Left colon (tissue), 2 donors: ENCODE results near the gene MOK. TPM values are rescaled to one million over a fixed set of nuclear protein-coding genes. Genes with fewer than 3 reads are reported as not detected.

Experiments
- ATAC-seq: fragments of 200-7000 bp; cut with Tn5 transposase; one replicate; pipeline ENCODE4 v1.9.1; 2020; ENCODE audit warnings: mild to moderate bottlenecking, moderate library complexity
- DNase-seq, 2 donors: peaks; one replicate each; pipeline ENCODE4 v3.0.0-alpha.2; 2020
- intact Hi-C, 2 donors: fragments of 100-400 bp; cut with DNase I in 1 of 2; cut with micrococcal nuclease in 1 of 2; formaldehyde crosslinking; loops; one replicate each; pipeline versions ENCODE4 v1.11.2 to v1.14.0; 2022; cut with DNase I, micrococcal nuclease
- total RNA-seq, 2 donors: library from RNA; stranded (reverse); fragmentation: NEBNext Ultra II Directional; extraction: Animal tissue kit (Norgen Biotek cat#: 25700); gene quantifications; one replicate each; pipeline ENCODE4 v1.2.1, GENCODE V29; 2021
- donor health status: DM: no; HTN: no; CAD: no.
- donor health status: DM: yes; HTN: yes; CAD: no.

MOK gene
- total RNA-seq, 2 donors from 2014 or later: 4.7 to 5.9 TPM

GRCh38 chr14:102215576-102216250, 89.3 kb downstream of the MOK start:
- intact Hi-C loops: no loop called here
- ATAC-seq (no peak), DNase-seq (no peak)

DNA sequence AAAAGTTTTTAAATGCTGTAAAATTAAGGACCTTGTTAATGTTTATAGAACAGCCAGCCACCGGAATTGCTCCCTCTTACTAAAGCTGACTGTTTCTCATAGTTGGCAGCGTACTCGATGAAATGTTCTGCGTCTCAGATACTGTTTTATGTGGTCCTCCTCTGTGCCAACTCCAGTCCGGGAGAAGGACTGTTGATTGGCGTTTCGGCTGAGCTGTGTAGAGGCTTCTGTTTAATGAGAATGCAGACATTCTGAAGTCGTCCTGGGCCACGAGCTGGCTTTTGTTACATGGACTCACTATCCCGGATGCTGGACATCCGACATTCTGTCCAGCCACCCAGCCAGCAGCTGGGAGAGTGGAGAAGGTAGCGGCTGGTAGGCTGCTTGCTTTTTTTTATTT, 89.9 kb downstream of the MOK start:
- intact Hi-C loops: no loop called here
- DNase-seq (no peak), ATAC-seq (no peak)

- ATAC-seq (no peak), DNase-seq (no peak)
- intact Hi-C loops: no loop called here
Measured at GRCh38 chr14:102213984-102214658, 90.8 kb downstream of the MOK start.

- intact Hi-C loops: no loop called here
- ATAC-seq (no peak), DNase-seq (no peak)
Measured at GRCh38 chr14:102213470-102213869, 91.5 kb downstream of the MOK start.

GRCh38 chr14:102212845-102213244, 92.1 kb downstream of the MOK start:
- intact Hi-C loops: no loop called here
- ATAC-seq (no peak), DNase-seq (no peak)

DNA sequence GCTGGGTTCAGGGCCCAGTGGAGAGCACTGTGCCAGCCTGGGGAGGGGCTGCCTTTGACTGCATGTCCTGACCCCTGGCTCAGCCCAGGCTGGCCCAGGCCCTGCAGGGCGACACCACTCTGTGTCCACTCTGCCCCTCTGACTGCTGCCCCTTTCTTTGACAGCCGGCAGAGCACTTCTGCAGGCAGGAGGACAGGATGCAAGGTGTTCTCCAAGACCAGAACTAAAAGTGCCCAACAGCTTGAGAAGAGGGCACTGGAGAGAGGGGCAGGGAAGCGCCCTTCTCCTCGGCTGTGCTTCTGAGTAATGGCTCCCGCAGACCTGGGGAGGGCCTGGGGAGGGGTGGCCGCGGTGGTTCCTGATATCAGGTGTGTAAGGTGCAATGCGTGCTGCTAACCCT, 92.6 kb downstream of the MOK start:
- intact Hi-C loops: no loop called here
- DNase-seq: no peak
- no peak for ATAC-seq

DNA sequence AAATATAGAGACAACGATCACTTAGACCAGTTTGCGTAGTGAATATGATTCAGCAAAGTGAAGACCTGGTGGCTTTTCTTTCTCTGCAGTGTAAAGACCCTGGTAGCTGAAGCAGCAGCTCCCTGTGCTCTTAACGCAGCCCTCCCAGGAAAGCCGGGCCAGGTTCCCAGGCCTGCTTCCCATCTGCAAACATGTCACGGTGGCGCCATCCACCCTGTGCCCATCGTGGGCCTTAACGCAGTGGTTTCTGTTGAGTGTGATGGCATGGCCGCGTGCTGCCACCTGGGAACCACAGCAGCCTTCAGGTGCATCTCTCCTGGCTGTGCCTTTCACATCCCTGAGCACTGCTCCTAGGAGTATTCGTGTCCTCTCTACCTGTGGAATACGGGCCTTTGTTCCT, 93.7 kb downstream of the MOK start:
- ATAC-seq (no peak), DNase-seq (no peak)
- intact Hi-C loops: no loop called here

DNA sequence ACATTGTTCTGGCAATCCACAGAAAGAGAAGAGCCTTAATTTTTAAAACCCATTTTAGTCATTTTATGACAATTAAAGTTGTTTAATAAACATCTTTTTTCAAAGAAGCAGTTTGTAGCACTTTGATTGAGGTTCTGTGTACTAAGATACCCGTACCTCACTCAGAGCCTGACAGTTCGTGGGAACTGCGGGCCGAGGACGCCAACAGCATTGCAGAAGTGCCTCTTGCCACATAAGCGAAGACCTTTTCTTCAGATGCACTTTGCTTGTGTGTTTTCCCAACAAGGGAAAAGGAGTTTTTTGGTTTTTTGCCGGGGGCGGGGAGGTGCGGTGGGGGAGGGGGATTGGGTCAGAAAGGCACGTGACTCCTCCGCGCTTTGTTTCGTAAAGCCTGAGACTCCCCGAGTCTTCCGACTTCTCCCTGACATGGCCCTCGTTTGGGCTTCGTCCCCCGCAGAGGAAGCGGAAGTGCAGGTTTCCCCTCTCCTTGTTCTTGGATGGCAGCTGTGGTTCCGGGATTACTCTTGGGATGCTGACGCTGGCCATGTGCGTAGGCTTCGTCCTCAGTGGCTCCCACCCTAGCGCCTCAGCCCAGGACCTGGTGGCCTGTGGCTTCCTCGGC, 94.4 kb downstream of the MOK start:
- DNase-seq (no peak), ATAC-seq (no peak)
- intact Hi-C loops: no loop called here

- DNase-seq (no peak), ATAC-seq (peak; percentile 34)
- intact Hi-C loops: no loop called here
Measured at GRCh38 chr14:102209224-102209966, 95.6 kb downstream of the MOK start.

DNA sequence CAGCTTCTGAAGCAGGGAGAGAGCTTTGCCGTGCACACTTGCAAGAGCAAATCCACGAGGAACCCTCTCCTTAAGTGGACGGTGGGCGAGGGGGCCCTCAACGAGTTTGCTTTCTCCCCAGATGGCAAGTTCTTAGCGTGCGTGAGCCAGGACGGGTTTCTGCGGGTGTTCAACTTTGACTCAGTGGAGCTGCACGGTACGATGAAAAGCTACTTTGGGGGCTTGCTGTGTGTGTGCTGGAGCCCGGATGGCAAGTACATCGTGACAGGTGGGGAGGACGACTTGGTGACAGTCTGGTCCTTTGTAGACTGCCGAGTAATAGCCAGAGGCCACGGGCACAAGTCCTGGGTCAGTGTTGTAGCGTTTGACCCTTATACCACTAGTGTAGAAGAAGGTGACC, 96.2 kb downstream of the MOK start:
- ATAC-seq: no peak
- intact Hi-C loops: no loop called here
- no peak for DNase-seq

GRCh38 chr14:102207831-102208365, 97.1 kb downstream of the MOK start:
- DNase-seq (no peak), ATAC-seq (no peak)
- intact Hi-C loops: no loop called here

DNA sequence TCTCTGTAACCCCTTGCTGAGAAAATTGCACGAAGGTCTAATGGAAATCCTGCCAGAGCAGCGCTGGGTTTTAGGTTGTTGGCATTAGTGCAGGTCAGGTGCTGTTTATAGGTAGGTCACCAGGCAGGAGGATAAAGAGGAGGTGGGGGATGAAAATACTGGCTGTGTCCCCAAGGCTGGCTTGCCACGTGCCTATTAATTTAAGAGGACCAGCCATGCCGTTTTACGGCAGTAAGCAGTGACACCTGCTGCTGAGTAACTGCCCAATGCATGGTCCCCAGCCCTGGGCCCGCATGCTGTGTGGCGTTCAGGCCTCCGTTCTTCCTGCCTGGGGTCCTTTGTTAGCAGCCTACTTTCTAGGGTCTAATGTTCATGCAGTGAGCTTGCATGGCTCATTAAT, 98.0 kb downstream of the MOK start:
- ATAC-seq (no peak), DNase-seq (no peak)
- intact Hi-C loops: no loop called here

- intact Hi-C loops: no loop called here
- DNase-seq (no peak), ATAC-seq (no peak)
Measured at GRCh38 chr14:102205560-102205959, 99.4 kb downstream of the MOK start.

- intact Hi-C loops: no loop called here
Measured at GRCh38 chr14:102203382-102203781, 101.6 kb downstream of the MOK start.

GRCh38 chr14:102202944-102203343, 102.0 kb downstream of the MOK start:
- intact Hi-C loops: no loop called here
- DNase-seq (no peak), ATAC-seq (no peak)

More at GRCh38 chr14:102203382-102203781, 101.6 kb downstream of the MOK start:
- no peak for DNase-seq
- ATAC-seq: no peak

GRCh38 chr14:102201776-102202175, 103.2 kb downstream of the MOK start:
- intact Hi-C loops: no loop called here
- no peak for DNase-seq
- no peak for ATAC-seq

DNA sequence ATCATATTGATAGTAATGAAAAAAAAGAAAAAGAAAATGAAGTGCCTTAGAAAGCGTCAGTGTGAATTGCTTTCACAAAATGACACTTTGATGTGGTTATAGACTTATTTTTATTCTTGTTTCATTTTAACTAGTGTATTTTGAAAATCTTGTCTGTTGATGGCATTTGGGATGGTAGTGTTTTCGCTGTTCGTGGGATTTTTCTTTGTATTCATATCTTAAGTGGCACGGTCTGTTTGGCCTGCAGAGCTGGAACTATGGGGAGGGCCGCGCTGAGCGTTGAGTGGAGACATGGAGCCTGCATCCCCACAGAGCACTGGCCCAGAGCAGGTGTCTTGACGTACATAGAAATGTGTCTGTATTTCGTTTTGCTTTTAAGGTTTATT, 103.6 kb downstream of the MOK start:
- intact Hi-C loops: no loop called here
- DNase-seq (no peak), ATAC-seq (no peak)

DNA sequence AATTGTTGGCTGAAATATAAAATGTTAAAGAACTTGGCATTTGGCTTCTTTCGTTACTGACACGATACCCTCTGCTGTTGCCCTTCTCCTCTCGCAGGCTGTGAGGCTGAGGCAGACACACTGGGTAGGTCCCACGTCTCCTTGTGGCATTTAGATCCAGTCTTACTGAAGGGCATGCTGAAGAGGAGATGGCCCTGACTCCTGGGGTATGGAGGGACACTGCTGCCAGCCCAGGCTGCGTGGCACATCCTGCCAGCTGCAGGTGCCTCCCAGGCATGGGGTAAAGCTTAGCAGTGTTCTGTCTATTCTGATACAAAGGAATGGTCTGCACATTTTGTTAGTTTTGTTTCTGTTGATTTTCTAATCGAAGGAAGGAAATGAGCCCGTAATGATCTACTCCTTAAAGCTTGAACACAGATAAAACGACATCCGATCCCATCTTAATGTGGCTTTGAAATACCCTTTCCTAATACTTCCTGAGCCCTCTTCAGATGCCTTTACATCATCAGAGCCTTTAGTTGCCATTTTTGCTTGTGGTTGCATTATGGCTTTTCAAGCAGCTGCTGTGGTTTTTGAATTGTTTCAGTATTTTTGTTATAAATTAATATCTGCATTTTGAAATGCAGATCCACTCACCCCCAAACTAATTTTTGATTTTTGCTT, 104.1 kb downstream of the MOK start:
- intact Hi-C loops: no loop called here
- ATAC-seq (no peak), DNase-seq (no peak)

GRCh38 chr14:102197317-102197853, 107.6 kb downstream of the MOK start:
- DNase-seq (no peak), ATAC-seq (no peak)

More at GRCh38 chr14:102197317-102197853, 107.6 kb downstream of the MOK start:
- intact Hi-C loops: no loop called here
